NCI-H82 treated with DMSO at 0.1 percent for 48 hours (cell line): ENCODE measurements around the gene RUNDC1.
A peak's percentile ranks its signal among the peaks of the same experiment; 100 is the strongest.

Experiments used
- DNase-seq: peaks from one replicate; lab custom pipeline; 2025; ENCODE audit not compliant: unreplicated experiment; lab: John Stamatoyannopoulos, UW

RUNDC1 gene

GRCh38 chr17:43039646-43040045, 59.3 kb downstream of the RUNDC1 start:
- no peak for DNase-seq

GRCh38 chr17:43040655-43041054, 60.3 kb downstream of the RUNDC1 start:
- DNase-seq = no peak

GRCh38 chr17:43042025-43042628, 61.8 kb downstream of the RUNDC1 start:
- peak; percentile 34 for DNase-seq
